GM19099 (cell line): ENCODE results near the gene SLC6A11.

ENCODE experiments used
- POLR2A ChIP-seq: IDR thresholded peaks from 3 replicates; pipeline ENCODE4 v1.6.1; 2011; ENCODE audit warnings: low read depth; ENCODE audit not compliant: insufficient read length; ENCODE audit errors: extremely low read depth

The SLC6A11 gene

GRCh38 chr3:10927551-10927950 is 111.5 kb downstream of the SLC6A11 start:
- no peak for TF ChIP-seq POLR2A

DNA sequence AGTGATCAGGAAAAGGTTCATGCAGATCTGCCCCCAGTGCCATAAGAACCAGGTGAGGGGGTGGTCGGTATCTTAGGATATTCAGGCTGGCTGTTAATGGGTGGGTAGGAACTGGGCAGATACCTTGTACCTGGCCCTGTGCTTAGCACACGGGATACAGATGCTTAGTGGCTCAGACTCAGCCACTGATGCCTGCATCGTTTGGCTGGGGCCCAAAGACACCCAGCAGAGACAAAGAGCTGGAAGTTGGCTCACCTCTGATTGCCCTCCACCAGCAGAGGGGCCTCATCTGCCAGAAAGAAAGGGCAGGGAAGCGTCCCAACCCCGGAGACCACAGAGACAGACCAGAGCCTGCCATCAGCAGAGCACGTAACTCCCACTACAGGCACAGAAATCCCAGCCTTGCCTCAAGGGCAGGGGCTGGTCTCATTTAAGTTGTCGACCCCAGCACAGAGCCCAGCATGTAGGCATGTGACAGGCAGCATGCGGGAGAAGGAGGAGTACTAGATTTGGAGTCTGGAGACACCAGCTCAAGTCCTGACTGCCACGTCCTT is 112.5 kb downstream of the SLC6A11 start:
- TF ChIP-seq POLR2A: no peak

DNA sequence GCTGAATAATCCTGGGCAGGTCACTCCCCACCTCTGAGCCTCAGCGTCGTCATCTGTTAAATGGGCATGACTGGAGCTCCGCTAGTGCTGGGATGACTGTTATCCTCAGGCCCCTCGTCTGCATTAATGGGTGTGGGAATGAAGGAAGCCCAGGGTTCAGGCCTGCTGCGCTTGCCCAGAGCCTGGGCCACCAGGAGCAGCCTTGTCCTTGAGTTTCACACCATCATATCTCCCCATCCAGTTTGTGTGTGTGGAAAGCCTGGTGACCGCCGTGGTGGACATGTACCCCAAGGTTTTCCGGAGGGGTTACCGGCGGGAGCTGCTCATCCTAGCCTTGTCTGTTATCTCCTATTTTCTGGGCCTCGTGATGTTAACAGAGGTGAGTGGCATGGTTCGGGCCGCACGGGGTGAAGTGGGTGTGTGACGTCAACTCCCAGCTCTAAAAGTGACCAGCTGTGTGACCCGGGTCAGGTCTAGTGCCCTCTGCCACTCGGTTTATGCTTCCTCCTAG is 113.0 kb downstream of the SLC6A11 start:
- TF ChIP-seq POLR2A: no peak

GRCh38 chr3:10929978-10930665 is 114.1 kb downstream of the SLC6A11 start:
- no peak for TF ChIP-seq POLR2A

GRCh38 chr3:10930666-10931040 is 114.6 kb downstream of the SLC6A11 start:
- no peak for TF ChIP-seq POLR2A

DNA sequence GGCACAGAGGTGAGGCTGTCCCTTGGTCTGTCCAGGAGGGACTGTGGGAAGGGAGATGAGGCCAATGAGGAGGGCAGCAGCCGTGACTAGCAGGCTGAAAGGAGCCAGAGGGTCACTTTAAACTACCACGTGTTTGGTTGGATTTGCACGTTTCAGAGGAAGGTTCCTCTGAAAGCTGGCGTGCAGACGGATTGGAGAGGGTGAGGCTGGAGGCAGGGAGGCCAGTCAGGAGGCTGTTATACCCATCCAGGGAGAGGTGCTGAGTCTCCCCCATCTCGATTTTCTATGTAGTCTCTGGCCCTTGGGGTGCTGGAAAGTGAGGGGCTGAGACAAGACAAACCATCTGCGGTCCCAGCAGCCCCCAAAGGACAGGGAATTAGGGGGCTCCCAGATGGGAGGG is 116.6 kb downstream of the SLC6A11 start:
- no peak for TF ChIP-seq POLR2A

DNA sequence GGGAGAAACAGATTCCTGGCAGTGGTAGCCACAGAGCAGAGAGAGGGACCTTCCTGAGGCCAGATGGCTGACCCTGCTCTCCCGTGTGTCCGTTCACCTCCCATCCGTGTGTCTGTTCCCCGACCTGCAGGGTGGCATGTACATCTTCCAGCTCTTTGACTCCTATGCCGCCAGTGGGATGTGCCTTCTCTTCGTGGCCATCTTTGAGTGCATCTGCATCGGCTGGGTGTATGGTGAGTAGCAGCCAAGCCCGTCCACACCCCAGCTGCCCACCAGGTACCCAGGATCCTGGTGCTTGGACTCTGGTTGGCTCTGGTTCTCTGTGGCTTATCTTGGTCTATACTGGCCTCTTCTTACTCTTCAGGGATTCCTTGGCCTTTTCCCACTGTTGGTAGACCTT is 117.0 kb downstream of the SLC6A11 start:
- TF ChIP-seq POLR2A: no peak

- no peak for TF ChIP-seq POLR2A
Measured at GRCh38 chr3:10933470-10933804, 117.4 kb downstream of the SLC6A11 start.

- no peak for TF ChIP-seq POLR2A
Measured at GRCh38 chr3:10933805-10934481, 117.9 kb downstream of the SLC6A11 start.

GRCh38 chr3:10935028-10935427 is 119.0 kb downstream of the SLC6A11 start:
- no peak for TF ChIP-seq POLR2A

- TF ChIP-seq POLR2A: no peak
Measured at GRCh38 chr3:10935846-10936631, 120.0 kb downstream of the SLC6A11 start.

DNA sequence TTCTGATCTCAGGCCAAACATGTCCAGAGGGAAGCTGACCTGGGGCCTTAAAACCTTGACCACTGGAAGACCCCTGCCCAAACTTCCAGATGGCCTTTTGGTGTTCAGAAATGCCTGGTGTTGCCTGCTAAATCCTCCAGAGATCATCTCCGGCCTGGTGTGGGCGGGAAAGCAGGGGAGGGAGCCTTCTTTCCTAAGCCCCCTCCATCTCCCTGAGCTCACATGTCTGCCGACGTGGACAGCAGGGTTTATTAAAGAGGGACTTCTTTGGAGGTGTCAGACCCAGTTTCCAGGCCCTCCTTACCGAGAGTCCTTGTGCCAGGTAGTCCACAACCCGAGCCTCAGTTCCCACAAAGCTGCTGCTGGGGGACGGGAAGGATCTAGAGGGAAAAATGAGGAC is 120.7 kb downstream of the SLC6A11 start:
- no peak for TF ChIP-seq POLR2A

DNA sequence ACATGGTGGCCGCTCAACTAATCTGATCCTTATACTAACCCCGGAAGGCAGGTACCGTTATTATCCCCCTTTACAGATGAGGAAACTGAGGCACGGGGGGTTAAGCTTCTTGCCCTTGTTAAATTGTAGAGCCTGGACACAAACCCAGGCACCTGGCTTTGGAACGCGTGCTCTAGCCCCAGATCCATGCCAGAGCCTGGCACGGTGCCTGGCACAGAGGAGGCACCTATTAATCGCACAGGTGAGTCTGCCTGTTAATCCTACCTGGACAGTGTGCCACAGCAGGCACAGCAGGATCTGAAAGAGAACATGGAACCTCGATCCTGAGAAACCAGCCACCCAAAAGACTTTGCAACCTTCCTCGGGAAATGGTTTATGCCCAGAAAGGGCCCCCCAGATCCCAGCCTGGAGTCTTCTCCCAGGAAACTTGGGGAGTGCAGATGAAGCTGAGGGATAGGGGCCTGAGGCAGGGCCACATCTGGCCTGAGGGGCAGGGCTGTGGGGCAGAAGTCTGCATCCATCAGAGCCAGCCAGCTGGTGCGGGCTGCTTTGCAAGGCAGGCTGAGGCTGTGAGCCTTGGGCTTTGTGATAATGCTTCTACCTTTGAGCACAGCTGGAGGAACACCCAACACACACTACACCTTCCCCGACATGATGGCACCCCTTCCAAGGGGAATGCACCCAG is 121.3 kb downstream of the SLC6A11 start:
- TF ChIP-seq POLR2A: no peak

DNA sequence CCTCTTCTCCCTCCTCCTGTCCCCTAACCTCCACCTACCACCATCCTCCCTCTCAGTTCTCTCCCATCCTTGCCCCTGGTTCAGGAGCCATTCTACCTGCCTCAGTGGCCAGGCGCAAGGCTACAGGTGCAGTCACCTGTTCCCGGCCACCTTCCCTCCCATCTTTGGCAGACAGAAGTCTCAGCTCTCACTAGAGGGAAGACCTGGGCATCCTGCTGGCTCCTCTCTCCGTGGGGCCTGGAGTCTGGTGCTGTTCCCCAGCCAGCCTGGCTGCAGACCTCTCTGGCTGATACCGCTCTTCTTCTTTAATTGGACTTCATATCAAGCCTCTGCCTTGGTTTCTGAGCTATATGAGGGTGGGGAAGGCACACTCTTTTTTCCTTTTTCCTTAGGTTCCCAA is 123.5 kb downstream of the SLC6A11 start:
- no peak for TF ChIP-seq POLR2A

DNA sequence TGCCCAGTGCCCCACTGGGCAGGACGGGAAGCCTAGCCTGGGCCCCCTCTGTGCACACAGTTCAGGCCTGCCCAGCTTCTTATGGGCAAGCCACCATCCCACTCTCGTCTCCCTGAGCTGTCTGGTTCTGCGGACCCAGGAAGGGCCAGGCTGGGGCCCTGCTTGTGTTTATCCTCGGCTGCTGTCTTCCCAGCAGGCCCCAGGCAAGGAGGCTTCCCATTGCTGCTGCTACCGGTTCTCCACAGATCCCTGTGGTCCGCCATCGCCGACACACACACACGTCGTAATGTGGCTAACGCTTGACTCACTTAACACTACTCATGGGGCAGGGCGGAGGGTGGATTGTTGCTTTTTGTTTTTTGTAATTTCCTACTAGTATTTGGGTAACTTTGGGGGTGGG is 124.1 kb downstream of the SLC6A11 start:
- TF ChIP-seq POLR2A: no peak
